ENCODE results near the gene SPRR1B. TPM values are rescaled to one million over a fixed set of nuclear protein-coding genes. Genes with fewer than 3 reads are reported as not detected.
"Not testable (repeated sequence)": the region's sequence is repeated elsewhere in the genome, so short reads cannot be mapped to it uniquely, and the experiment has no call there.

The SPRR1B gene
- total RNA-seq, 1 experiment from 2014 or later, result not detected

DNA sequence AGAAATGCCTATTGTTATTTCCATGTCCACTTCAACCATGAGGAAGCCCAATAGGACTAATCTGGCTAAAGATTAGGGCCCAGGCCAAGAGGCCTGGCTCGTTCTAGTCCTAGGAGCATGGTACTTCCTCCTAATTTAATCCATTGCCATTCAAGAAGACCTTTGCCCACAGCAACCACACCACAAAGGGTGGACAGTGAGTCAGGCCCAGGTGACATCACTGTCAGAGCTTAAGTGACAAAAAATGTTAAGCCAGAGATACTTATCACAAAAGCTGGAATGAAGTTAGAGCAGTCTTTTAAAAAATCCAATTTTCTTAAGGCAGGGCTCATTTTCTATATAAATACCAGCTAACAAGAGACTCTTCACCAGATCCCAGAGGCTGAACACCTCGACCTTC is 29.6 kb upstream of the SPRR1B start, which contains the start of gene SPRR3:
Gene SPRR3 (plus strand): TSS at position 368 of the 400 bp plus-strand sequence. CDS start 1,272 bp downstream, outside the sequence.
- H3K27me3 Mint-ChIP-seq (ENCODE audit: insufficient read depth, unreplicated experiment), result no peaks in the 10 kb centered on the region
- ChIA-PET CTCF (no interaction called here), POLR2A (no interaction called here)
- H3K9me3 ChIP-seq, result no peaks in the 10 kb centered on the region
- no peaks in the 10 kb centered on the region for H3K36me3 ChIP-seq (ENCODE audit: control insufficient read depth, insufficient read depth, low read length)
- BruUV-seq (replicated peaks), result no TSS peak
- peaks cover 12% of the 10 kb centered on the region for H3K4me1 Mint-ChIP-seq (ENCODE audit: low read depth, unreplicated experiment)
- H3K9me3 Mint-ChIP-seq (ENCODE audit: unreplicated experiment), result peaks cover 22% of the 10 kb centered on the region
- H3K27ac Mint-ChIP-seq (ENCODE audit: unreplicated experiment), result no peak within 1 kb of the TSS
- intact Hi-C loops (cut with micrococcal nuclease; ENCODE audit: unreplicated experiment), result no loop called here
- peak in 1 of 2 experiments; percentile 25 for DNase-seq
- no peak for TF ChIP-seq CTCF (IDR thresholded peaks at IDR 0.05; ENCODE audit: insufficient read depth in 1 of 2, low read depth in 1 of 2, low read length in 1 of 2, severe bottlenecking in 1 of 2, unreplicated experiment in 1 of 2)
- peaks cover 5% of the 10 kb centered on the region for H3K36me3 Mint-ChIP-seq (ENCODE audit: insufficient read depth, unreplicated experiment)
- no peak within 1 kb of the TSS for H3K4me3 Mint-ChIP-seq (ENCODE audit: unreplicated experiment)
- no peak within 1 kb of the TSS for H3K4me3 ChIP-seq (ENCODE audit: low read depth, low read length)
- H3K4me1 ChIP-seq, result peaks cover 15% of the 10 kb centered on the region
- no peaks in the 10 kb centered on the region; the same call in 1 of the 2 replicates for H3K27me3 ChIP-seq (replicated peaks; ENCODE audit: control insufficient read depth, insufficient read depth, low read length)

DNA sequence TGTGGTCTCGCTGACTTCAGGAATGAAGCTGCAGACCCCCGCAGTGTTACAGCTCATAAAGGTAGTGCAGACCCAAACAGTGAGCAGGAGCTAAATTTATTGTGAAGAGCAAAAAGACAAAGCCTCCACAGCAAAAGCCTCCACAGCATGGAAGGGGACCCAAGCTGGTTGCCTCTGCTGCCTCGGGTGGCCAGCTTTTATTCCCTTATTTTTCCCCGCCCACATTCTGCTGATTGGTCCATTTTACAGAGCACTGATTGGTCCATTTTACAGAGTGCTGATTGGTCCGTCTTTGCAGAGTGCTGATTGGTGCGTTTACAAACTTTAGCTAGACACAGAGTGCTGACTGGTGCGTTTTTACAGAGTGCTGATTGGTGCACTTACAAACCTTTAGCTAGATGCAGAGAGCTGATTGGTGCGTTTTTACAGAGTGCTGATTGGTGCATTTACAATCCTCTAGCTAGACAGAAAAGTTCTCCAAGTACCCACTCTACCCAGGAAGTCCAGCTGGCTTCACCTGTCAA is 19.7 kb upstream of the SPRR1B start:
- DNase-seq; intact Hi-C loops (cut with micrococcal nuclease; ENCODE audit: unreplicated experiment); H3K36me3 ChIP-seq (ENCODE audit: control insufficient read depth, insufficient read depth, low read length); H3K4me1 Mint-ChIP-seq (ENCODE audit: low read depth, unreplicated experiment); BruUV-seq (replicated peaks); H3K27me3 ChIP-seq (replicated peaks; ENCODE audit: control insufficient read depth, insufficient read depth, low read length); H3K4me3 ChIP-seq (ENCODE audit: low read depth, low read length); H3K27ac Mint-ChIP-seq (ENCODE audit: unreplicated experiment); H3K4me3 Mint-ChIP-seq (ENCODE audit: unreplicated experiment); CTCF ChIA-PET; H3K4me1 ChIP-seq; H3K27me3 Mint-ChIP-seq (ENCODE audit: insufficient read depth, unreplicated experiment); H3K9me3 ChIP-seq; H3K9me3 Mint-ChIP-seq (ENCODE audit: unreplicated experiment); H3K36me3 Mint-ChIP-seq (ENCODE audit: insufficient read depth, unreplicated experiment); POLR2A ChIA-PET: not testable (repeated sequence)

GRCh38 chr1:153021829-153022228 is 9.2 kb upstream of the SPRR1B start:
- H3K4me3 Mint-ChIP-seq (ENCODE audit: unreplicated experiment); H3K4me1 Mint-ChIP-seq (ENCODE audit: low read depth, unreplicated experiment); DNase-seq; BruUV-seq (replicated peaks); H3K27ac Mint-ChIP-seq (ENCODE audit: unreplicated experiment); H3K9me3 ChIP-seq; H3K36me3 Mint-ChIP-seq (ENCODE audit: insufficient read depth, unreplicated experiment); POLR2A ChIA-PET; H3K9me3 Mint-ChIP-seq (ENCODE audit: unreplicated experiment); CTCF ChIA-PET; H3K36me3 ChIP-seq (ENCODE audit: control insufficient read depth, insufficient read depth, low read length); intact Hi-C loops (cut with micrococcal nuclease; ENCODE audit: unreplicated experiment); H3K27me3 ChIP-seq (replicated peaks; ENCODE audit: control insufficient read depth, insufficient read depth, low read length); H3K4me1 ChIP-seq; H3K4me3 ChIP-seq (ENCODE audit: low read depth, low read length); H3K27me3 Mint-ChIP-seq (ENCODE audit: insufficient read depth, unreplicated experiment): not testable (repeated sequence)

GRCh38 chr1:153022340-153022739 is 8.7 kb upstream of the SPRR1B start:
- intact Hi-C loops (cut with micrococcal nuclease; ENCODE audit: unreplicated experiment); H3K27me3 Mint-ChIP-seq (ENCODE audit: insufficient read depth, unreplicated experiment); H3K4me1 Mint-ChIP-seq (ENCODE audit: low read depth, unreplicated experiment); H3K4me3 ChIP-seq (ENCODE audit: low read depth, low read length); H3K4me1 ChIP-seq; H3K36me3 ChIP-seq (ENCODE audit: control insufficient read depth, insufficient read depth, low read length); H3K4me3 Mint-ChIP-seq (ENCODE audit: unreplicated experiment); CTCF ChIA-PET; H3K9me3 ChIP-seq; DNase-seq; BruUV-seq (replicated peaks); H3K27ac Mint-ChIP-seq (ENCODE audit: unreplicated experiment); H3K9me3 Mint-ChIP-seq (ENCODE audit: unreplicated experiment); H3K27me3 ChIP-seq (replicated peaks; ENCODE audit: control insufficient read depth, insufficient read depth, low read length); H3K36me3 Mint-ChIP-seq (ENCODE audit: insufficient read depth, unreplicated experiment); POLR2A ChIA-PET: not testable (repeated sequence)

All from Caco-2 (cell line).